ENCODE results near the gene ROCK2. TPM values are rescaled to one million over a fixed set of nuclear protein-coding genes. Genes with fewer than 3 reads are reported as not detected.
"Not testable (repeated sequence)": the region's sequence is repeated elsewhere in the genome, so short reads cannot be mapped to it uniquely, and the experiment has no call there.

The ROCK2 gene
- total RNA-seq, 4 donors from 2014 or later = 90.0 to 119 (median 101) TPM

GRCh38 chr2:11333427-11334183 lies 10.8 kb downstream of the ROCK2 start:
- DNase-seq (ENCODE audit: extremely low spot score) = no peak
- no peaks in the 10 kb centered on the region for H3K36me3 ChIP-seq
- intact Hi-C loops (cut with DNase I) = no loop called here
- whole genome bisulfite sequencing = 82% methylated on average over 2 of the region's 2 CpGs
- no peaks in the 10 kb centered on the region for H3K9me3 ChIP-seq
- no peaks in the 10 kb centered on the region for H3K27me3 ChIP-seq
- H3K4me1 ChIP-seq = peaks cover 16 to 69% (median 61%) of the 10 kb centered on the region in 4 donors
- H3K4me3 ChIP-seq = no peak overlapping the region
- H3K27ac ChIP-seq (replicated peaks in 1 of 4) = no peak overlapping the region
- no peak for TF ChIP-seq POLR2A (IDR thresholded peaks at IDR 0.05; ENCODE audit: low read depth)
- no peak for TF ChIP-seq POLR2AphosphoS5 (IDR thresholded peaks at IDR 0.05)
- no peak for TF ChIP-seq CTCF (IDR thresholded peaks at IDR 0.05)
- TF ChIP-seq EP300 (IDR thresholded peaks at IDR 0.05) = no peak

GRCh38 chr2:11332596-11332995 lies 11.8 kb downstream of the ROCK2 start:
- intact Hi-C loops (cut with DNase I) = no loop called here
- Histone ChIP-seq H3K36me3 (no peaks in the 10 kb centered on the region), H3K27ac (replicated peaks in 1 of 4) (no peak overlapping the region), H3K9me3 (no peaks in the 10 kb centered on the region), H3K27me3 (no peaks in the 10 kb centered on the region), H3K4me1 (peaks cover 14 to 59% (median 55%) of the 10 kb centered on the region in 4 donors), H3K4me3 (no peak overlapping the region)
- 97% methylated on average over 1 of the region's 1 CpG for WGBS
- no peak for TF ChIP-seq EP300 (IDR thresholded peaks at IDR 0.05)
- TF ChIP-seq POLR2AphosphoS5 (IDR thresholded peaks at IDR 0.05) = no peak
- TF ChIP-seq POLR2A (IDR thresholded peaks at IDR 0.05; ENCODE audit: low read depth) = no peak
- TF ChIP-seq CTCF (IDR thresholded peaks at IDR 0.05) = no peak
- DNase-seq (ENCODE audit: extremely low spot score) = no peak

GRCh38 chr2:11330457-11331142 lies 13.8 kb downstream of the ROCK2 start:
- Histone ChIP-seq H3K36me3 (no peaks in the 10 kb centered on the region), H3K4me1 (peaks cover 14 to 75% (median 53%) of the 10 kb centered on the region in 4 donors), H3K27ac (replicated peaks in 1 of 4) (peak overlapping the region in 3 of 4 donors; percentile 6 to 59 (median 37)), H3K4me3 (peak overlapping the region in 2 of 4 donors; percentile 1 to 4), H3K27me3 (no peaks in the 10 kb centered on the region), H3K9me3 (no peaks in the 10 kb centered on the region)
- no peak for DNase-seq (ENCODE audit: extremely low spot score)
- 30% methylated on average over 4 of the region's 4 CpGs for WGBS
- TF ChIP-seq EP300 (IDR thresholded peaks at IDR 0.05) = no peak
- TF ChIP-seq CTCF (IDR thresholded peaks at IDR 0.05) = no peak
- TF ChIP-seq POLR2A (IDR thresholded peaks at IDR 0.05; ENCODE audit: low read depth) = no peak
- no peak for TF ChIP-seq POLR2AphosphoS5 (IDR thresholded peaks at IDR 0.05)
- intact Hi-C loops (cut with DNase I) = no loop called here

GRCh38 chr2:11329776-11330175 lies 14.7 kb downstream of the ROCK2 start:
- intact Hi-C loops (cut with DNase I) = loop anchor here (10.0 kb wide), 1 partner anchor 75 kb away; no protein-coding TSS in a partner anchor
- Histone ChIP-seq H3K36me3 (no peaks in the 10 kb centered on the region), H3K4me1 (peaks cover 10 to 77% (median 50%) of the 10 kb centered on the region in 4 donors), H3K27me3 (no peaks in the 10 kb centered on the region), H3K9me3 (no peaks in the 10 kb centered on the region), H3K27ac (replicated peaks in 1 of 4) (peak overlapping the region in 3 of 4 donors; percentile 6 to 59 (median 37)), H3K4me3 (peak overlapping the region in 2 of 4 donors; percentile 1 to 4)
- TF ChIP-seq POLR2A (IDR thresholded peaks at IDR 0.05; ENCODE audit: low read depth) (no peak), POLR2AphosphoS5 (IDR thresholded peaks at IDR 0.05) (no peak)
- WGBS = 5% methylated on average over 1 of the region's 1 CpG
- DNase-seq (ENCODE audit: extremely low spot score) = no peak

- WGBS = 13% methylated on average over 1 of the region's 1 CpG
- not testable (repeated sequence) for H3K4me3 ChIP-seq; H3K9me3 ChIP-seq; H3K36me3 ChIP-seq; H3K27ac ChIP-seq (replicated peaks in 1 of 4); H3K27me3 ChIP-seq; DNase-seq (ENCODE audit: extremely low spot score)
- peaks cover 10 to 64% (median 42%) of the 10 kb centered on the region in 4 donors for H3K4me1 ChIP-seq
- intact Hi-C loops (cut with DNase I) = loop anchor here (10.0 kb wide), 1 partner anchor 74 kb away; no protein-coding TSS in a partner anchor
Measured at GRCh38 chr2:11328522-11328921, 15.9 kb downstream of the ROCK2 start.
